ENCODE results near the gene HEPHL1. TPM values are rescaled to one million over a fixed set of nuclear protein-coding genes. Genes with fewer than 3 reads are reported as not detected.

HEPHL1 gene
- total RNA-seq, 2 donors from 2014 or later, result not detected

DNA sequence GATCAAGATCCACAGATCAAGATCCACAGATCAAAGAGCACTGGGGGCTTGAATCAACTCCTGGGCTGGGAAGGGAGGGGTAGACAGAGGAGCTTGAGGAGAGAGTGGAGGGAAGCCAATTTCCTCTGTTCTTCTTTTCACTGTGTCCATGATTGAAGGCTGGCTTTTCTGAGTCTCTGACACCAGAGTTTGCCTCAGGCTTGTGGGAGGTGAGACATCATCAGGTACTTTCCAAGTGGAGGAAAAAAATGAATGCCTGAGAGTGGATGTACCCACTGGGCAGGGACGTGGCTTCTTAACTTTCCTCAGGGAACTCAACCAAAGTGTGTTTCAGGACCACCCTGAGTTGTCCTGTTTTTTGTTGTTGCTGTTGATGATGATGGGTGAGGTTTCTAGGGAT lies 11.0 kb upstream of the HEPHL1 start:
- ATAC-seq (no peak), DNase-seq (no peak)
- intact Hi-C loops (cut with DNase I), result no loop called here

DNA sequence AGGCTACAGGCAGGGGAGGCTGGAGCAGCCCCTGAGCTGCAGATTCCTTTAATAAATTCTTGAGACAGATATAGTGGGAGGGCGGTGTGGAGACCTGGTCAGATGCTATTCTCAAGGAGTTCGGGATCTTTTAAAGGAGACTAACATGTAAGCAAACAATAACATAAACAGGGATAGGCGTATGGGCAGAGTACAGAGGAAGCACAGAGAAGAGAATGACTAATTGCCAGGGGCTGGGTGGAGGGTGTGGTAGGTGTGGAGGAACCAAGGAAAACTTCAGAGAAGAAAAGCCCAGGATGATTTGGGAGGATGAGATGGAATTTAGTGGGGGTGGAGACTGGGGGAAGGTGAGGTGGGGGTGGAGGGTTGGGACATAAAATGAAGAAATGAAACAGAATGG lies 9.7 kb upstream of the HEPHL1 start:
- intact Hi-C loops (cut with DNase I), result no loop called here
- ATAC-seq, result no peak

GRCh38 chr11:94017446-94017845 lies 3.7 kb upstream of the HEPHL1 start:
- intact Hi-C loops (cut with DNase I), result no loop called here
- no peak for ATAC-seq
- DNase-seq, result no peak

More for the DNA sequence above, 9.7 kb upstream of the HEPHL1 start:
- no peak for DNase-seq

DNA sequence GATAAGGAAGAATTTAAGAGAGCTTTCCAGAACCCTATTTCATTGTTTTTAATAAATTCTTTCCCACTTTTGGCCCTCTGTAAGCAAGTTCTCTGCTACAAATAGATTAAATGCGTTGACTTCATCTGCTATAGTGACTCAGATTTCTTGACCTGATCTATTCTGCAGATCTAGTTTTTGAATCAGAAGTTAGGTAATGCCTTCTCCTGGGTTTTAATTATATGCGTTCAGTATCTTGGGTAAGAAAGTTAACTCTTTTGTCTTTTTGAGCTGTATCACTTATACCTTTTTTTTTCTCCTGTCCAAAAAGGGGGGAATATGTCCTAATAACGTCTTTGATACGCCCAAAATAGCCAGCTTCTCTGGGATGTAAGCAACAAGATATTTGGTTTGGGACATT lies 2.4 kb upstream of the HEPHL1 start:
- intact Hi-C loops (cut with DNase I), result no loop called here
- DNase-seq, result no peak
- no peak for ATAC-seq

- DNase-seq (no peak), ATAC-seq (no peak)
- intact Hi-C loops (cut with DNase I), result no loop called here
Measured at GRCh38 chr11:94023856-94024255, 2.7 kb downstream of the HEPHL1 start.

GRCh38 chr11:94024547-94024946 lies 3.4 kb downstream of the HEPHL1 start:
- no peak for ATAC-seq

GRCh38 chr11:94025690-94026394 lies 4.7 kb downstream of the HEPHL1 start:
- DNase-seq (no peak), ATAC-seq (peak in 1 of 2 donors; percentile 40)
- intact Hi-C loops (cut with DNase I), result no loop called here

More at GRCh38 chr11:94024547-94024946, 3.4 kb downstream of the HEPHL1 start:
- no peak for DNase-seq
- intact Hi-C loops (cut with DNase I), result no loop called here

DNA sequence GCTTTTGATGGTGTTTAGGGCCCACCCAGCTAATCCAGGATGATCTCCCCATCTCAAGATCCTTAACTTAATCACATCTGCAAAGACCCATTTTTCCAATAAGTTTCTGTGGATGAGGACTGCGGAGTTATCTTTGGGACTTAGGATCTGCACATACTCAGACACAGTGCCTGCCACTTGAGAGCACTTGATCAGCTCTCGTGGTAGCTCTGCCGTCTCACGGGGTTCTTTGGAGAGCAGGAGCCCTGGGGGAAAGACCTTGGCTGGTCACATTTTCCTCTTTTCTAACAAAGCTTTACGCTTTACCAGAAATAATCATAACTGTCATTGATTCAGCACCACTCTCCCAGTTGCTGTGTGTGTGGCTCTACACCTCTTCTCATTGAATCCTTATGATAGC lies 6.1 kb downstream of the HEPHL1 start:
- DNase-seq, result no peak
- intact Hi-C loops (cut with DNase I), result no loop called here
- no peak for ATAC-seq

- ATAC-seq (peak in 1 of 2 donors; percentile 60), DNase-seq (no peak)
- intact Hi-C loops (cut with DNase I), result no loop called here
Measured at GRCh38 chr11:94028436-94028835, 7.3 kb downstream of the HEPHL1 start.

DNA sequence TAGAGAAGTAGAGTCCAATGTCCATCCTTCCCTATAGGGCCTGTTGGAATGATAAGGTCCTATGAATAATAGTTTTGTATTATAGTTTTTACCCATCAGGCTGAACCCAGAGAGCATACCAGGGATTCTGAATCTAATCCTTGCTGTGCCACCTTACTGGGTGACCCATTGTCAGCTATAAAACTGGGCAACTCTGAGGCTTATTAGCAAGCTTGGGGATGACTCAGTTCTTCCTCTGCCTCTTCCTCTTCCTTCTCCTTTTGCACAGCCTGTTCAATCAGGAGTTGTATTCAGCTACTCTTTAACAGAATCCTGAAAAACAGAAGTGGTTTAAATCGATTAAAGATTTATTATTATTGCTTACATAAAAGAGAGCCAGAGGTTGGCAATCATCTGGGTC lies 8.9 kb downstream of the HEPHL1 start:
- intact Hi-C loops (cut with DNase I), result no loop called here

DNA sequence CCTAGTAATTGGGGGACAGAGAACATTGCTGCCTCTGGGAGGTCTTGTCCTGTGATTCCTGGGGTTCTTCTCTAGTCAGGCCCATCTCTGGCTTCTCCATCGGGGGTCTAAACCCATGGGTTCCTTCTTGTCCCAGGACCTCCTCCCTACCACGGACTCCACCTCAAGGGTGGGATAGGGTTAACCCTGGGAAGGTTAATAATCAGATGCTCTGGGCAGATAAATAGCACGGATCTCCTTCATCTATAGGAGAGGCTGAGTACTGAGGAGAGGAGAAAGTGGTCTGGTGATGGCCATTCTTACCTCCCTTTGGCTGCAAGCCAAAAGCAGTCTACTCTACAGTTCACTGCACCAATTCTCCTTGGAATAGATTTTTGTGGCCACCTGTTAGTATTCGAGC lies 10.5 kb downstream of the HEPHL1 start:
- ATAC-seq, result peak in 1 of 2 donors; percentile 13
- intact Hi-C loops (cut with DNase I), result no loop called here
- DNase-seq, result no peak

More for the DNA sequence above, 8.9 kb downstream of the HEPHL1 start:
- DNase-seq (no peak), ATAC-seq (no peak)

GRCh38 chr11:94032066-94032465 lies 10.9 kb downstream of the HEPHL1 start:
- intact Hi-C loops (cut with DNase I), result no loop called here
- no peak for DNase-seq
- ATAC-seq, result peak; percentile 23 to 81

DNA sequence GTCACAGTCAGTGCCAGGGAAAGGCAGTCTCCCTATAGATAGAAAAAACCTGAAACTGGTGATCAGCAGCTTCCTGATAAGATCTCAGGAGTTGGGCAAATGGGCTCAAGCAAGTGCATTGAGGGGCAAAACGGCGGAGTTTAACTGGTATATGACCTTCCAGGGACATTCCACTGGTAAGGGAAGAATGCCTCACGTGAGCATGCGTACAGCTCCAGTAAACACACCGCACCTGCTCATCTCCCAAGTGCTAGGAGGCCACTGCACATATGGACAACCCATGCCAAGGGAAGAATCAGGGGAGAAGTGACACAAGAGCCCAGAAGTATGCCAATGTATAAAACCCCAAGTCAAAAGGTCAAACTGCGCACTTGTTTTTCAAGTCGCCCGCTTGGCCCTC lies 11.6 kb downstream of the HEPHL1 start:
- intact Hi-C loops (cut with DNase I), result no loop called here
- no peak for ATAC-seq
- no peak for DNase-seq

DNA sequence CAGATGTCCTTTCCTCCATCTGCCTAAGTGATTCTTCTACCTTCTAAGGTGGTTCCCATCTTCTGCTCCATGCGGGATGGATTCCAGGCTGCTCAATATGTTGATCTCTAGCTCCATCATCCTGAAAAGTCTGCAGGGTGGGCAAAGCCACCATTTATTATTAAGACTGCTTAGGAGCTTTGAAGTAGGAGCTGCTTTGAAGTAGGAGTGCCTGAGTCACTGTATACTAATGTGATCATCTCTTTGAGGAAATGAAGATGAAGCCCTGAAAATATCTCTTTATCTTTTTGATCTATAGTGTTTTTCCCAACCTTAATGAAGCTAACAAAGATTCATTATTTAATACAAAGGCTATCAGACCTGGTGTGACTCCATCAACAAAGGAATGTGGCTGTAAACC lies 13.1 kb downstream of the HEPHL1 start:
- intact Hi-C loops (cut with DNase I), result no loop called here
- no peak for ATAC-seq
- no peak for DNase-seq

DNA sequence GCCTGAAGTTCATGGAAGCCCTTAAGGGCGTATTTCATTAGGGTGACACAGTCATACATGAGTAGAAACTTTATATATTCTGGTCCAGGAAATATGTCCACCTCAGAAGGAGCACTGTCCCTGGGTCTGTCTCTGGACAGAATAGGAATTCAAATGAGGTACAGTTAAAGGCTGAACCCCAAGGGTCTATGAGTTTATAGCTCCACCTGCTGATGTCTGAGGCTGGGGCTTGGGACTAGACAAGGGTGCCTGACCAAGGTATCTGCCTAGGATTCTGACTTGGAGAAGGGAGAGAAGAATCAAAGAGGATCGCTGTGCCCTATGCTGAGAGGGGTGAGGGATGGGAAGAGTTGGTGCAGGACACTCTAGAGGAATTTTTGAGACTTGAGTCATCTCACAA lies 14.9 kb downstream of the HEPHL1 start:
- intact Hi-C loops (cut with DNase I), result no loop called here
- no peak for DNase-seq
- no peak for ATAC-seq

GRCh38 chr11:94043241-94043640 lies 22.1 kb downstream of the HEPHL1 start:
- intact Hi-C loops (cut with DNase I), result no loop called here
- no peak for DNase-seq
- no peak for ATAC-seq

DNA sequence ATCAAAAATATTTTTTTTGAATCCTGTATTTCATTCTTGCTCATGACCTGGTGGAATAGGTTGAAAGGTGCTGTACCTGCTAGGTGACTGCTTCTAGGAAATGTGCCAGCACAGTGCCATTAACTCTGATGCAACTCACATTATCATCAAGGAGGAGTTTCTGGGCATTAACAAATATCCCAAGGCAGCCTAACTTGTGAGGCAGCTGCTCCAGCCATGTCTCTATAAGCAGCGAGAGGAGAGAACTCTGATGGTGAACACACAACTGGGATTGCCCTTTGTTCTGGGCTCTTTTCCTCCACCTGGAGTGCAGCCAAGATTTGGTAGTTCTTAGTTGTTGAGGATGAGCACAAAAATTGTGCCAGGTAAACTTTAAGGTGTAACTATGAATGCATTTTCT lies 25.6 kb downstream of the HEPHL1 start:
- DNase-seq, result no peak
- intact Hi-C loops (cut with DNase I), result no loop called here
- ATAC-seq, result no peak

DNA sequence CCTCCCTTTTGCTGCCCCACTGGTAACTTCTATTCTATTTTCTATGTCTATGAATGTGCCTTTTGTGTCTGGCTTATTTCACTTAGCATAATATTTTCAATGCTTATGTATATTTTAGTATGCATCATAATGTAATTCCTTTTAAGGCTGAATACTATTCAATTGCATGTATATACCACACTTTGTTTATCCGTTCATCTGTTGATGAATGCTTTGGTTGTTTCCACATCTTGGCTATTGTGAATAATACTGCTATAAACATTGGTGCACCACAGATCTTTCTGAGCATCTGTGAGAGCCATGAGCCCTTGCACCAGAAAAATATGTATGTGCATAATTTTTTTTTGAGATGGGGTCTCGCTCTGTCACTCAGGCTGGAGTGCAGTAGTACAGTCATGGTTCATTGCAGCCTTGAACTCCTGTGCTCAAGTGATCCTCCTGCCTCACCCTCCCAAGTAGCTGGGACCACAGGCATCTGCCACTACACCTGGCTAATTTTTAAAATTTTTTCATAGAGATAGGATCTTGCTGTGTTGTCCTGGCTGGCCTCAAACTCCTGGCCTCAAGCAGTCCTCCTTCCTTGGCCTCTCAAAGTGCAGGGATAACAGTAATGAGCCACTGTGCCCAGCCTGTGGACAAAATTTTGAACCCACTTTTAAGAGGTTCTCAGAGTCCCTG lies 27.0 kb downstream of the HEPHL1 start:
- no peak for DNase-seq
- ATAC-seq, result no peak

DNA sequence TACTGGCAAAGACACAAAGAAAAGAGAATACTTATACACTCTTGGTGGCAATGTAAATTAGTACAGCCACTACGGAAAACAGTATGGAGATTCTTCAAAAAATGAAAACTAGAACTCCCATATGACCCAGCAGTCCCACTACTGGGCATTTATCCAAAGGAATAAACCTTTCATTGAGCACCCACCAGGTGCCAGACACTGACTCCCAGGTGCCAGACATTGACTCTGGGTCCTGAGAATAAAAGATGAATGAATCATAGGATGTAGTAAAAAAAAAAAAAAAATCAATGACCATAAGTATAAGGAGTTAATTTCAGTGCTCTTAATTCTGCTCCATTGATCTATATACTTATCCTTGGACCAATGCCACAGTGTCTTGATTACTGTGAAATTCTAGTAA lies 28.2 kb downstream of the HEPHL1 start:
- intact Hi-C loops (cut with DNase I), result no loop called here
- ATAC-seq (no peak), DNase-seq (no peak)

More for the DNA sequence above, 27.0 kb downstream of the HEPHL1 start:
- intact Hi-C loops (cut with DNase I), result no loop called here

- DNase-seq (no peak), ATAC-seq (no peak)
- intact Hi-C loops (cut with DNase I), result no loop called here
Measured at GRCh38 chr11:94058630-94059029, 37.5 kb downstream of the HEPHL1 start.

- no peak for ATAC-seq
- intact Hi-C loops (cut with DNase I), result no loop called here
- DNase-seq, result no peak
Measured at GRCh38 chr11:94059065-94059464, 37.9 kb downstream of the HEPHL1 start.

All from left cardiac atrium (tissue), 4 donors.